Neural progenitor cell (in vitro differentiated cells): ENCODE measurements around the gene MGRN1. TPM values are rescaled to one million over a fixed set of nuclear protein-coding genes. Genes with fewer than 3 reads are reported as not detected.

Experiments used
- DNase-seq: peaks from one replicate; pipeline ENCODE4 v3.0.0-alpha.2; 2016; ENCODE audit warnings: low spot score
- H2AFZ ChIP-seq: fragments of 200-600 bp; sonication (generic); replicated peaks from 2 replicates; pipeline ENCODE4 v1.6.1; 2016; ENCODE audit warnings: antibody characterized with exemption
- H3F3A ChIP-seq: fragments of 200-600 bp; sonication (generic); 2 replicates; pipeline ENCODE4 v1.6.1; 2016; ENCODE audit warnings: antibody characterized with exemption, low read depth
- H3K27ac ChIP-seq: fragments of 200-600 bp; sonication (generic); 2 replicates; pipeline ENCODE4 v1.5.1; 2016; ENCODE audit warnings: mild to moderate bottlenecking
- H3K27me3 ChIP-seq: fragments of 200-600 bp; sonication (generic); 2 replicates; pipeline ENCODE4 v1.6.1; 2016; ENCODE audit warnings: mild to moderate bottlenecking, moderate library complexity
- H3K36me3 ChIP-seq: fragments of 200-600 bp; sonication (generic); 2 replicates; pipeline ENCODE4 v1.5.1; 2016
- H3K4me1 ChIP-seq: fragments of 200-600 bp; sonication (generic); 2 replicates; pipeline ENCODE4 v1.6.1; 2016; ENCODE audit warnings: mixed run types
- H3K4me2 ChIP-seq: fragments of 200-600 bp; sonication (generic); 2 replicates; pipeline ENCODE4 v1.6.1; 2016
- H3K4me3 ChIP-seq: fragments of 200-600 bp; sonication (generic); 2 replicates; pipeline ENCODE4 v1.5.1; 2016
- H3K79me2 ChIP-seq: fragments of 200-600 bp; sonication (generic); 2 replicates; pipeline ENCODE4 v1.6.1; 2016; ENCODE audit warnings: low read depth
- H3K9ac ChIP-seq: fragments of 200-600 bp; sonication (generic); 2 replicates; pipeline ENCODE4 v1.6.1; 2016
- H3K9me3 ChIP-seq: fragments of 200-600 bp; sonication (generic); 2 replicates; pipeline ENCODE4 v1.5.1; 2016; ENCODE audit warnings: low read depth
- H4K20me1 ChIP-seq: fragments of 200-600 bp; sonication (generic); 2 replicates; pipeline ENCODE4 v1.6.1; 2016; ENCODE audit warnings: low read depth
- H3K27ac Mint-ChIP-seq: 3 replicates; pipeline ENCODE4 v1.8.0; 2021; ENCODE audit warnings: mixed read lengths
- H3K27me3 Mint-ChIP-seq: 2 replicates; pipeline ENCODE4 v1.8.0; 2022; ENCODE audit warnings: low read depth, mild to moderate bottlenecking, inconsistent platforms, moderate library complexity, mixed read lengths; ENCODE audit not compliant: insufficient read depth
- H3K36me3 Mint-ChIP-seq: 3 replicates; pipeline ENCODE4 v1.8.0; 2021; ENCODE audit warnings: mixed read lengths
- H3K4me1 Mint-ChIP-seq: 3 replicates; pipeline ENCODE4 v1.8.0; 2021; ENCODE audit warnings: mixed read lengths
- H3K4me3 Mint-ChIP-seq: 3 replicates; pipeline ENCODE4 v1.8.0; 2021; ENCODE audit warnings: mild to moderate bottlenecking, moderate library complexity, mixed read lengths
- H3K9me3 Mint-ChIP-seq: 3 replicates; pipeline ENCODE4 v1.8.0; 2020; ENCODE audit warnings: mixed read lengths
- EZH2 ChIP-seq: fragments of 200-600 bp; sonication (generic); IDR thresholded peaks from 2 replicates; pipeline ENCODE4 v1.6.1; 2017; ENCODE audit warnings: antibody characterized with exemption, mild to moderate bottlenecking, moderate library complexity
- EZH2phosphoT487 ChIP-seq: fragments of 200-600 bp; sonication (generic); IDR thresholded peaks from 2 replicates; pipeline ENCODE4 v1.6.1; 2017; ENCODE audit warnings: antibody characterized with exemption
- total RNA-seq: library from RNA; depleted of rRNA; stranded (reverse); fragments of >200 nt; gene quantifications from 2 replicates; pipeline ENCODE4 v1.2.3, GENCODE V29; 2015; ENCODE audit warnings: low replicate concordance
- TF ChIP-seq, protein P1 (sequence below): fragments of 200-600 bp; sonication (generic); IDR thresholded peaks from 2 replicates; pipeline ENCODE4 v1.5.1; 2017; ENCODE audit warnings: antibody characterized with exemption, mild to moderate bottlenecking

The MGRN1 gene
- total RNA-seq, 1 donor from 2014 or later: 17.5 TPM

- no peak overlapping the region for H3K4me2 ChIP-seq
- H3K36me3 ChIP-seq: no peaks in the 10 kb centered on the region
- no peaks in the 10 kb centered on the region for H3K9me3 ChIP-seq
- no peak overlapping the region for H3K9ac ChIP-seq
- no peak overlapping the region for H3K27ac ChIP-seq
- Mint-ChIP-seq H3K36me3 (peaks cover 10% of the 10 kb centered on the region), H3K9me3 (no peaks in the 10 kb centered on the region), H3K27ac (peak overlapping the region; percentile 34), H3K4me3 (no peak overlapping the region), H3K27me3 (peaks cover 5% of the 10 kb centered on the region), H3K4me1 (peaks cover 18% of the 10 kb centered on the region)
- H3K4me3 ChIP-seq: no peak overlapping the region
- no peak overlapping the region for H2AFZ ChIP-seq
- H3K27me3 ChIP-seq: no peaks in the 10 kb centered on the region
- no peaks in the 10 kb centered on the region for H3F3A ChIP-seq
- DNase-seq: no peak
- no peaks in the 10 kb centered on the region for H3K4me1 ChIP-seq
- peaks cover 4% of the 10 kb centered on the region for H4K20me1 ChIP-seq
- H3K79me2 ChIP-seq: no peaks in the 10 kb centered on the region
- TF ChIP-seq EZH2 (no peak), EZH2phosphoT487 (no peak)
- TF ChIP-seq, protein P1, sequence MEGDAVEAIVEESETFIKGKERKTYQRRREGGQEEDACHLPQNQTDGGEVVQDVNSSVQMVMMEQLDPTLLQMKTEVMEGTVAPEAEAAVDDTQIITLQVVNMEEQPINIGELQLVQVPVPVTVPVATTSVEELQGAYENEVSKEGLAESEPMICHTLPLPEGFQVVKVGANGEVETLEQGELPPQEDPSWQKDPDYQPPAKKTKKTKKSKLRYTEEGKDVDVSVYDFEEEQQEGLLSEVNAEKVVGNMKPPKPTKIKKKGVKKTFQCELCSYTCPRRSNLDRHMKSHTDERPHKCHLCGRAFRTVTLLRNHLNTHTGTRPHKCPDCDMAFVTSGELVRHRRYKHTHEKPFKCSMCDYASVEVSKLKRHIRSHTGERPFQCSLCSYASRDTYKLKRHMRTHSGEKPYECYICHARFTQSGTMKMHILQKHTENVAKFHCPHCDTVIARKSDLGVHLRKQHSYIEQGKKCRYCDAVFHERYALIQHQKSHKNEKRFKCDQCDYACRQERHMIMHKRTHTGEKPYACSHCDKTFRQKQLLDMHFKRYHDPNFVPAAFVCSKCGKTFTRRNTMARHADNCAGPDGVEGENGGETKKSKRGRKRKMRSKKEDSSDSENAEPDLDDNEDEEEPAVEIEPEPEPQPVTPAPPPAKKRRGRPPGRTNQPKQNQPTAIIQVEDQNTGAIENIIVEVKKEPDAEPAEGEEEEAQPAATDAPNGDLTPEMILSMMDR: no peak
Measured at GRCh38 chr16:4663465-4663776, 38.8 kb downstream of the MGRN1 start.

DNA sequence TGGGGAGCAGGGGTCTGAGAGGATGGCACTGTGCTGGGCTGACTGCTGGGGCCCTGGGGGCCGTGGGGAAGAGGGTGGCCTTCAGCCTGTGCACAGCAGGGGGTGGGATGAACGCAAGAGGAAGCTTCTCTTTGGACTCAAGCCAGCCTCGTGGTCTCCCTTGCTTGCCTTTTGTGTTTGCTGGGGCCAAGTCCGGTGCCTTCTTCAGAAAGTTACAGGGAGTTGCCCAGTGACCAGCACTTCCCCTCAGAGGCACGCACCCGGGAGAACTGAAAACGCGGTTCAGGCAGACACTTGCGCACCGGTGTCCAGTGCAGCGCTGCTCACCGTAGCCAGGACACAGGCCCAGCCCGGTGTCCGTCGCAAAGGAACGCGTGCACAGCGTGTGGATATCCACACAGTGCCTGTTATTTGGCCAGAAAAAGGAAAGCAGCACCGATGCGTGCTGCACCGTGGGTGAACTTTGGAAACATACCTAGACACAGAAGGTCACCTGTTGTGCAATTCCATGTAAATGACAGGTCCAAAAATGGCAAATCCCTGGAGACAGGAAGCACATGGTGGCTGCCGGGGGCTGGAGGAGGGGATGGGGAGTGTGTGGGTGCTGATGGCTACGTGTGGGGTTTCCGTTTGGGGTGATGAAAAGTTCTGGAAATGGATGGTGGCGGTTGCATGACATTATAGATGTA lies 39.3 kb downstream of the MGRN1 start:
- H3K4me3 Mint-ChIP-seq: no peak overlapping the region
- H3K27ac Mint-ChIP-seq: no peak overlapping the region
- H3K4me3 ChIP-seq: no peak overlapping the region
- no peak for TF ChIP-seq EZH2
- no peak for TF ChIP-seq EZH2phosphoT487
- TF ChIP-seq, protein P1: no peak
- H3K79me2 ChIP-seq: no peaks in the 10 kb centered on the region
- H3K27me3 Mint-ChIP-seq: peaks cover 5% of the 10 kb centered on the region
- no peaks in the 10 kb centered on the region for H3K36me3 ChIP-seq
- no peaks in the 10 kb centered on the region for H3K4me1 ChIP-seq
- H2AFZ ChIP-seq: no peak overlapping the region
- peaks cover 4% of the 10 kb centered on the region for H4K20me1 ChIP-seq
- H3K27ac ChIP-seq: no peak overlapping the region
- H3F3A ChIP-seq: no peaks in the 10 kb centered on the region
- H3K4me2 ChIP-seq: no peak overlapping the region
- no peak overlapping the region for H3K9ac ChIP-seq
- H3K36me3 Mint-ChIP-seq: peaks cover 10% of the 10 kb centered on the region
- no peaks in the 10 kb centered on the region for H3K9me3 Mint-ChIP-seq
- H3K4me1 Mint-ChIP-seq: peaks cover 18% of the 10 kb centered on the region
- no peak for DNase-seq
- H3K9me3 ChIP-seq: no peaks in the 10 kb centered on the region
- no peaks in the 10 kb centered on the region for H3K27me3 ChIP-seq

DNA sequence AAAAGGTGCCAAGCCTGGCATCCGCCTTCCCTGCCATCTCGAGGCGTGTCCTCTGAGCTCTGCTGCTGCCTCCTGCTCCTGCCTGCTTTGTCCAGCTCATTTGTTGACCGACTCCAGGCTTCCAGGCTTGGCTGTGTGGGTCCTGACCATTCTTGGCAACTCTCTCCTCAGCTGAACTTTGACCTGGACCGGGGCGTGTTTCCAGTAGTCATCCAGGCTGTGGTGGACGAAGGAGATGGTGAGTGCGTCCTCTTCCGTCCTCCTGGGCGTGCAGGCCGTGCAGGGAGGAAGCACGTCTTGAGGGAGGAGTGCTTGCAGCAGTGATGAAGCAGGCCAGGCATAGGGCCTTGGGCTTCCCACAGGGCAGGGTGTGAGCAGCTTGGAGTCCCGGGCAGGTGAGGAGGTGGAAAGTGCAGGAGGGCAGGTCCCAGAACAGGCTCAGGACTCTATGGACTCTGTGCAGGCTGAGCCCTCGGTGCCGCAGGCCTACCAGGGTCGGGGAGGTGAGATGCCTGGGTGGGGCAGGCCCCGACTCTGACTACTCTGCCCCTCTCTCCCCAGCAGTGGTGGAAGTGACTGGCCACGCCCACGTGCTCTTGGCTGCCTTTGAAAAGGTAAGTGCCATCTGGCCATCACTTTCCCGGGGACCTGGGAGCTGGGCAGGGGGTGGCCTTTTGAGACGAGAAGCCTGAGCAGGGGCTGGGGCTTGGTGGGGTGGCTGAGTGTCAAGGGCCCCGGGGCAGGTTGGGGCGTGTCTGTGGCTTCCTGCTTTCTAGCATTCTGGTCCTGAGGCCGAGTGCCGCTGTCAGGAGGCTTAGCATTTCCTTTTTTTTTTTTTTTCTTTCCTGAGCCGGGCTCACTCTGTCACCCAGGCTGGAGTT lies 40.2 kb downstream of the MGRN1 start:
- TF ChIP-seq EZH2 (no peak), EZH2phosphoT487 (no peak)
- TF ChIP-seq, protein P1: no peak

More for the DNA sequence above, 40.2 kb downstream of the MGRN1 start:
- DNase-seq: no peak
- Histone ChIP-seq H3K27me3 (no peaks in the 10 kb centered on the region), H3K27ac (no peak overlapping the region), H3F3A (no peaks in the 10 kb centered on the region), H3K4me1 (no peaks in the 10 kb centered on the region), H3K9ac (no peak overlapping the region), H2AFZ (no peak overlapping the region), H3K79me2 (no peaks in the 10 kb centered on the region), H3K4me3 (no peak overlapping the region), H3K9me3 (no peaks in the 10 kb centered on the region), H4K20me1 (peaks cover 4% of the 10 kb centered on the region), H3K36me3 (no peaks in the 10 kb centered on the region), H3K4me2 (no peak overlapping the region)
- Mint-ChIP-seq H3K9me3 (no peaks in the 10 kb centered on the region), H3K4me1 (peaks cover 13% of the 10 kb centered on the region), H3K4me3 (no peak overlapping the region), H3K27me3 (peaks cover 5% of the 10 kb centered on the region), H3K27ac (no peak overlapping the region), H3K36me3 (peaks cover 14% of the 10 kb centered on the region)
